IPS-11a (cell line): ENCODE results near the gene SKAP1.

Experiments
- H3K4me3 ChIP-seq: one replicate; pipeline ENCODE4 v1.5.1; 2013; ENCODE audit warnings: low read depth, low read length, control low read depth

Gene SKAP1

GRCh38 chr17:48084932-48085331 is 345.1 kb downstream of the SKAP1 start:
- H3K4me3 ChIP-seq = no peak overlapping the region
